Gastroesophageal sphincter (tissue), 4 donors: ENCODE measurements around the gene MREG. TPM values are rescaled to one million over a fixed set of nuclear protein-coding genes. Genes with fewer than 3 reads are reported as not detected.

ENCODE experiments used
- ATAC-seq: fragments of 150-250 bp; one replicate; pipeline ENCODE4 v1.9.1; 2016; ENCODE audit warnings: mild to moderate bottlenecking, moderate library complexity
- H3K27ac ChIP-seq, 4 donors: fragments of 200-600 bp; sonication (generic) in 3 of 4; 1 replicate in 3 of 4; 2 replicates in 1 of 4; pipeline ENCODE4 v1.5.1; 2016 to 2019
- H3K27me3 ChIP-seq: fragments of 200-600 bp; sonication (generic); one replicate; pipeline ENCODE4 v1.5.1; 2019
- H3K36me3 ChIP-seq, 2 donors: fragments of 200-600 bp; sonication (generic); one replicate each; pipeline ENCODE4 v1.5.1; 2019; ENCODE audit warnings: control low read depth in 1 of 2
- H3K4me1 ChIP-seq, 3 donors: fragments of 200-600 bp; sonication (generic); 1 replicate in 2 of 3; 2 replicates in 1 of 3; pipeline ENCODE4 v1.5.1; 2016 to 2019; ENCODE audit warnings: control low read depth in 2 of 3
- H3K4me3 ChIP-seq, 2 donors: fragments of 200-600 bp; sonication (generic); one replicate each; pipeline ENCODE4 v1.5.1; 2019; ENCODE audit warnings: mild to moderate bottlenecking in 1 of 2, moderate library complexity in 1 of 2
- H3K9me3 ChIP-seq, 3 donors: fragments of 200-600 bp; sonication (generic); one replicate each; pipeline ENCODE4 v1.5.1; 2017 to 2019; ENCODE audit warnings: control low read depth in 2 of 3
- EP300 ChIP-seq: sonication (generic); formaldehyde crosslinking; IDR thresholded peaks from one replicate; pipeline ENCODE4 v1.6.1; 2017; ENCODE audit warnings: antibody characterized with exemption, mild to moderate bottlenecking
- POLR2A ChIP-seq, 2 donors: fragments of 450-650 bp; IDR thresholded peaks; one replicate each; pipeline ENCODE4 v1.6.1; 2017; ENCODE audit warnings: antibody characterized with exemption in 2 of 2, mild to moderate bottlenecking in 2 of 2, moderate library complexity in 1 of 2
- POLR2AphosphoS5 ChIP-seq: sonication (generic); formaldehyde crosslinking; IDR thresholded peaks from one replicate; pipeline ENCODE4 v1.6.1; 2017; ENCODE audit warnings: antibody characterized with exemption
- WGBS, 2 donors: methylation state at CpG; one replicate each; pipeline ENCODE4 v1.1.5; 2018; ENCODE audit warnings: low coverage in 1 of 2; 5-methylcytosine and 5-hydroxymethylcytosine counted together
- total RNA-seq, 4 donors: library from RNA; depleted of rRNA; stranded (reverse); fragments of >200 nt; gene quantifications; one replicate each; pipeline ENCODE4 v1.1.0, GENCODE V29; 2016
- TF ChIP-seq, protein P1 (sequence below), 4 experiments: fragments of 200-600 bp in 2 of 4; fragments of 450-650 bp in 2 of 4; sonication (generic) in 1 of 4; IDR thresholded peaks; one replicate each; pipeline ENCODE4 v1.5.1; 2017 to 2019; ENCODE audit warnings: antibody characterized with exemption in 4 of 4, mild to moderate bottlenecking in 2 of 4, moderate library complexity in 2 of 4

The MREG gene
- total RNA-seq, 4 donors from 2014 or later, result 0.40 to 3.3 (median 0.54) TPM

DNA sequence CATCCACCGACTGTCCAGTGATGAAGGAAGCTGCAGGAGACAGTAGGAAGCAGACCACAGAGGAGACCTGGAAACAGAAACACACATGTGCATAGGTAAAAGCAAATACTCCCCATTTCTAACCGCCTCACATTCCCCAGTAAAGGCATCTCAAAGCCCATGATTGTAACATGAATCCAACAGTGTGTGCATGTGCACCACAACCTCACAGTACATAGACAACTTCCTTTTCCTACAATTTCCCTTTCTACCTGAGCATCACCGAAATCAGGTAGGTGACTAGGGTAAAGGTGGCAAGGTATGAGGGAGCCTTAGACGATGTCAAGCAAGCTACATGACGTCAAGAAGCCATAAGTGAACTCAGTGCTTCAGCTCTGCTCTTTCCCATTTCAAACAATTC, 30.6 kb upstream of the MREG start:
- no peak overlapping the region for H3K4me3 ChIP-seq
- H3K36me3 ChIP-seq, result peaks cover 0 to 85% of the 10 kb centered on the region in 2 donors
- no peaks in the 10 kb centered on the region for H3K4me1 ChIP-seq
- no peak for TF ChIP-seq EP300
- H3K27ac ChIP-seq, result no peak overlapping the region
- no peak for ATAC-seq
- H3K27me3 ChIP-seq, result no peaks in the 10 kb centered on the region
- no peaks in the 10 kb centered on the region for H3K9me3 ChIP-seq
- WGBS, 2 donors, result 88 to 93% methylated on average over 4 of the region's 5 CpGs

- peaks cover 0 to 79% of the 10 kb centered on the region in 2 donors for H3K36me3 ChIP-seq
- H3K4me1 ChIP-seq, result no peaks in the 10 kb centered on the region
- H3K27me3 ChIP-seq, result no peaks in the 10 kb centered on the region
- no peak for ATAC-seq
- no peak overlapping the region for H3K4me3 ChIP-seq
- 86% methylated on average over 2 of the region's 2 CpGs; no CpG with 5 or more reads in 1 of the 2 donors for WGBS, 2 donors
- no peak overlapping the region for H3K27ac ChIP-seq
- TF ChIP-seq POLR2A (IDR thresholded peaks at IDR 0.05) (no peak), POLR2AphosphoS5 (no peak), EP300 (no peak)
- TF ChIP-seq, protein P1, sequence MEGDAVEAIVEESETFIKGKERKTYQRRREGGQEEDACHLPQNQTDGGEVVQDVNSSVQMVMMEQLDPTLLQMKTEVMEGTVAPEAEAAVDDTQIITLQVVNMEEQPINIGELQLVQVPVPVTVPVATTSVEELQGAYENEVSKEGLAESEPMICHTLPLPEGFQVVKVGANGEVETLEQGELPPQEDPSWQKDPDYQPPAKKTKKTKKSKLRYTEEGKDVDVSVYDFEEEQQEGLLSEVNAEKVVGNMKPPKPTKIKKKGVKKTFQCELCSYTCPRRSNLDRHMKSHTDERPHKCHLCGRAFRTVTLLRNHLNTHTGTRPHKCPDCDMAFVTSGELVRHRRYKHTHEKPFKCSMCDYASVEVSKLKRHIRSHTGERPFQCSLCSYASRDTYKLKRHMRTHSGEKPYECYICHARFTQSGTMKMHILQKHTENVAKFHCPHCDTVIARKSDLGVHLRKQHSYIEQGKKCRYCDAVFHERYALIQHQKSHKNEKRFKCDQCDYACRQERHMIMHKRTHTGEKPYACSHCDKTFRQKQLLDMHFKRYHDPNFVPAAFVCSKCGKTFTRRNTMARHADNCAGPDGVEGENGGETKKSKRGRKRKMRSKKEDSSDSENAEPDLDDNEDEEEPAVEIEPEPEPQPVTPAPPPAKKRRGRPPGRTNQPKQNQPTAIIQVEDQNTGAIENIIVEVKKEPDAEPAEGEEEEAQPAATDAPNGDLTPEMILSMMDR (IDR thresholded peaks at IDR 0.05), result no peak
- H3K9me3 ChIP-seq, result no peaks in the 10 kb centered on the region
Observed at GRCh38 chr2:216041438-216041837, 28.1 kb upstream of the MREG start.

DNA sequence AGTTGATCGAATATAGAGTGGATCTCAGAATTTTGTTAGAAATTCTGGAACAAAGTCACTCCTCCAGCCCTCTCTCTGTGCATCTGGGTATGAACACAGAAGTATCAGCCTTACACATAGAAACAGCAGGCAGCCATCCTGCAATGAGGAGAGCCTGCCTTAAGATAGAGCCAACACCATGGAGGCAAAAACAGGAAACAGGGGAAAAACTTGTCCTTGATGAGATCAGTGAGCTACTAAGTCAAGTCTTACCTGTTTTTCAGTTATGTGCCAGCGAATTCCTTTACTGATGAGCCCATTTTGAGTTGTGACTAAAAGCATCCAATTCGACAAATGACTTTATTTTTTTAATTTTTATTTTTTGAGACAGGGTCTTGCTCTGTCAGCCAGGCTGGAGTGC, 26.6 kb upstream of the MREG start:
- Histone ChIP-seq H3K9me3 (no peaks in the 10 kb centered on the region), H3K4me1 (no peaks in the 10 kb centered on the region), H3K27me3 (no peaks in the 10 kb centered on the region), H3K27ac (no peak overlapping the region), H3K36me3 (peaks cover 0 to 77% of the 10 kb centered on the region in 2 donors), H3K4me3 (no peak overlapping the region)
- TF ChIP-seq, protein P1 (IDR thresholded peaks at IDR 0.05), result no peak
- TF ChIP-seq POLR2AphosphoS5 (no peak), POLR2A (IDR thresholded peaks at IDR 0.05) (no peak), EP300 (no peak)
- 89 to 91% methylated on average over 3 of the region's 3 CpGs for whole genome bisulfite sequencing, 2 donors
- no peak for ATAC-seq

GRCh38 chr2:216034065-216034464, 20.7 kb upstream of the MREG start:
- peak; percentile 31 for ATAC-seq
- whole genome bisulfite sequencing, 2 donors, result 50 to 56% methylated on average over 1 of the region's 1 CpG
- peaks cover 0 to 39% of the 10 kb centered on the region in 2 donors for H3K36me3 ChIP-seq

DNA sequence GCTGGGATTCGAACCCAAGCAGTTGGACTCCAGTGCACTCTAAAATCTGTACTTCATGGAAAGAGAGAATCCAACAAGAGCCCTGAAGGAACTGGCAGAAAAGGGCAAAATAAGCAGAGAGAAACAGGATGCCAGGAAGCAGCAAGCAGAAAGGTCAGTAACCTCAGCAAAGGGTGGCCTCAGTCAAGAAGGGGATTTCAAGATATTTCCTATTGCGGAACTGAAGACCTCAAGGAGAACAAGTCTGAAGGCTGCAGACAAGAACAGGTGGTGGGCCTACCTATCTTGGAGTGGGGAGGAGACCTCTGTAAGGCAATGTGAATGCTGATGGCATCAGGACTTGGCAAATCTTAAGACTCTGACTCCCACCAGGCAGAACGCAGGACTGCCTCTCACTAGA, 20.1 kb upstream of the MREG start:
- 93 to 100% methylated on average over 3 of the region's 3 CpGs for WGBS, 2 donors
- Histone ChIP-seq H3K9me3 (no peaks in the 10 kb centered on the region), H3K4me1 (no peaks in the 10 kb centered on the region), H3K27ac (no peak overlapping the region), H3K4me3 (no peak overlapping the region), H3K36me3 (peaks cover 0 to 40% of the 10 kb centered on the region in 2 donors), H3K27me3 (no peaks in the 10 kb centered on the region)
- no peak for TF ChIP-seq POLR2AphosphoS5
- TF ChIP-seq EP300, result no peak
- TF ChIP-seq, protein P1 (IDR thresholded peaks at IDR 0.05), result no peak
- no peak for TF ChIP-seq POLR2A (IDR thresholded peaks at IDR 0.05)
- no peak for ATAC-seq

More at GRCh38 chr2:216034065-216034464, 20.7 kb upstream of the MREG start:
- Histone ChIP-seq H3K4me3 (no peak overlapping the region), H3K27me3 (no peaks in the 10 kb centered on the region), H3K9me3 (no peaks in the 10 kb centered on the region), H3K4me1 (no peaks in the 10 kb centered on the region), H3K27ac (no peak overlapping the region)
- TF ChIP-seq EP300, result no peak
- TF ChIP-seq, protein P1 (IDR thresholded peaks at IDR 0.05), result peak; percentile 68 to 86 (median 80)
- no peak for TF ChIP-seq POLR2AphosphoS5
- TF ChIP-seq POLR2A (IDR thresholded peaks at IDR 0.05), result no peak
